Measurements from ENCODE around the gene CAV3.

DNA sequence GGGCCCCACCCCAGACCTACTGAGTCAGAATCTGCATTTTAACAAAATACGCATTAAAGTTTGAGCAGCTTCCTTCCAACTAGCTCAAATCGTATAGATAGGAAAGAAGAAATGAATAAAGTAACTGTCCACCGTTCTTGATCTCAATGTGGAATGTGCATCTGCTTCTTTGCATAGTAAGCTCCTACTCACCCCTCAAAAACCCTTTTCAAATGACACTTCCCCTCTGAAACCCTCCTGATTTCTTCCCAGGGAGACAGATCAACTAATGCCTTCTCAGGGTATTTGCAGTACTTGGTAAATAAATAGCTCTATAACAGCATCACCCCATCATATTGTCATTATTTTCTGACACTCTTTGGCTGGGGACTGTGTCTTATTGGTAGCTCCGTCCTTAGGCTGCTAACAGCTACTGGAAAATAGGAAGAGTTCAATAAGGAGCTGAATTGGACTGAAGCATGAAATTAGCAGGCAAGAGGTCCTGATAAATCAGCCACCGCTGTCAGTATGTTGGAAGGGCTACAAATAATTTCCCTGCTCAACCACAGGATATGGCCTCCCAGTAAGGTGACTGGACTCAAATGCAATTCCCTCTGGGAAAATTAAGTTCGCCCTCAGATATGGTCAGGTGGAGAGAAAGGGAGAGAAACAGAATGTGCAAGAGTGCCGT is 25.6 kb downstream of the CAV3 start:
- TF ChIP-seq ZNF211 (tag by site-specific recombination; IDR thresholded peaks at IDR 0.05; ENCODE audit: low read depth), result no peak
- TF ChIP-seq, protein P1, sequence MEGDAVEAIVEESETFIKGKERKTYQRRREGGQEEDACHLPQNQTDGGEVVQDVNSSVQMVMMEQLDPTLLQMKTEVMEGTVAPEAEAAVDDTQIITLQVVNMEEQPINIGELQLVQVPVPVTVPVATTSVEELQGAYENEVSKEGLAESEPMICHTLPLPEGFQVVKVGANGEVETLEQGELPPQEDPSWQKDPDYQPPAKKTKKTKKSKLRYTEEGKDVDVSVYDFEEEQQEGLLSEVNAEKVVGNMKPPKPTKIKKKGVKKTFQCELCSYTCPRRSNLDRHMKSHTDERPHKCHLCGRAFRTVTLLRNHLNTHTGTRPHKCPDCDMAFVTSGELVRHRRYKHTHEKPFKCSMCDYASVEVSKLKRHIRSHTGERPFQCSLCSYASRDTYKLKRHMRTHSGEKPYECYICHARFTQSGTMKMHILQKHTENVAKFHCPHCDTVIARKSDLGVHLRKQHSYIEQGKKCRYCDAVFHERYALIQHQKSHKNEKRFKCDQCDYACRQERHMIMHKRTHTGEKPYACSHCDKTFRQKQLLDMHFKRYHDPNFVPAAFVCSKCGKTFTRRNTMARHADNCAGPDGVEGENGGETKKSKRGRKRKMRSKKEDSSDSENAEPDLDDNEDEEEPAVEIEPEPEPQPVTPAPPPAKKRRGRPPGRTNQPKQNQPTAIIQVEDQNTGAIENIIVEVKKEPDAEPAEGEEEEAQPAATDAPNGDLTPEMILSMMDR (tag by site-specific recombination; IDR thresholded peaks at IDR 0.05), result no peak
- no peak for TF ChIP-seq KLF16 (tag by site-specific recombination; IDR thresholded peaks at IDR 0.05)
- TF ChIP-seq ZNF292 (tag by site-specific recombination; IDR thresholded peaks at IDR 0.05; ENCODE audit: borderline replicate concordance, low read depth), result no peak
- TF ChIP-seq ZNF121 (tag by site-specific recombination; IDR thresholded peaks at IDR 0.05), result no peak
- TF ChIP-seq SETDB1 (IDR thresholded peaks at IDR 0.05; ENCODE audit: insufficient read length, low read length), result no peak
- TF ChIP-seq, protein P2, sequence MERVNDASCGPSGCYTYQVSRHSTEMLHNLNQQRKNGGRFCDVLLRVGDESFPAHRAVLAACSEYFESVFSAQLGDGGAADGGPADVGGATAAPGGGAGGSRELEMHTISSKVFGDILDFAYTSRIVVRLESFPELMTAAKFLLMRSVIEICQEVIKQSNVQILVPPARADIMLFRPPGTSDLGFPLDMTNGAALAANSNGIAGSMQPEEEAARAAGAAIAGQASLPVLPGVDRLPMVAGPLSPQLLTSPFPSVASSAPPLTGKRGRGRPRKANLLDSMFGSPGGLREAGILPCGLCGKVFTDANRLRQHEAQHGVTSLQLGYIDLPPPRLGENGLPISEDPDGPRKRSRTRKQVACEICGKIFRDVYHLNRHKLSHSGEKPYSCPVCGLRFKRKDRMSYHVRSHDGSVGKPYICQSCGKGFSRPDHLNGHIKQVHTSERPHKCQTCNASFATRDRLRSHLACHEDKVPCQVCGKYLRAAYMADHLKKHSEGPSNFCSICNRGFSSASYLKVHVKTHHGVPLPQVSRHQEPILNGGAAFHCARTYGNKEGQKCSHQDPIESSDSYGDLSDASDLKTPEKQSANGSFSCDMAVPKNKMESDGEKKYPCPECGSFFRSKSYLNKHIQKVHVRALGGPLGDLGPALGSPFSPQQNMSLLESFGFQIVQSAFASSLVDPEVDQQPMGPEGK (tag by site-specific recombination; IDR thresholded peaks at IDR 0.05), result no peak
- TF ChIP-seq ZNF23 (tag by site-specific recombination; IDR thresholded peaks at IDR 0.05; ENCODE audit: borderline replicate concordance), result no peak
- no peak for TF ChIP-seq ZBTB21 (tag by site-specific recombination; IDR thresholded peaks at IDR 0.05)
- no peak for TF ChIP-seq ZNF561 (tag by site-specific recombination; IDR thresholded peaks at IDR 0.05; ENCODE audit: borderline replicate concordance)
- no peak for TF ChIP-seq ZNF350 (tag by site-specific recombination; IDR thresholded peaks at IDR 0.05)
- TF ChIP-seq YY1 (tag by site-specific recombination; IDR thresholded peaks at IDR 0.05), result no peak
- TF ChIP-seq, protein P3, sequence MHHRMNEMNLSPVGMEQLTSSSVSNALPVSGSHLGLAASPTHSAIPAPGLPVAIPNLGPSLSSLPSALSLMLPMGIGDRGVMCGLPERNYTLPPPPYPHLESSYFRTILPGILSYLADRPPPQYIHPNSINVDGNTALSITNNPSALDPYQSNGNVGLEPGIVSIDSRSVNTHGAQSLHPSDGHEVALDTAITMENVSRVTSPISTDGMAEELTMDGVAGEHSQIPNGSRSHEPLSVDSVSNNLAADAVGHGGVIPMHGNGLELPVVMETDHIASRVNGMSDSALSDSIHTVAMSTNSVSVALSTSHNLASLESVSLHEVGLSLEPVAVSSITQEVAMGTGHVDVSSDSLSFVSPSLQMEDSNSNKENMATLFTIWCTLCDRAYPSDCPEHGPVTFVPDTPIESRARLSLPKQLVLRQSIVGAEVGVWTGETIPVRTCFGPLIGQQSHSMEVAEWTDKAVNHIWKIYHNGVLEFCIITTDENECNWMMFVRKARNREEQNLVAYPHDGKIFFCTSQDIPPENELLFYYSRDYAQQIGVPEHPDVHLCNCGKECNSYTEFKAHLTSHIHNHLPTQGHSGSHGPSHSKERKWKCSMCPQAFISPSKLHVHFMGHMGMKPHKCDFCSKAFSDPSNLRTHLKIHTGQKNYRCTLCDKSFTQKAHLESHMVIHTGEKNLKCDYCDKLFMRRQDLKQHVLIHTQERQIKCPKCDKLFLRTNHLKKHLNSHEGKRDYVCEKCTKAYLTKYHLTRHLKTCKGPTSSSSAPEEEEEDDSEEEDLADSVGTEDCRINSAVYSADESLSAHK (tag by site-specific recombination; IDR thresholded peaks at IDR 0.05), result no peak
